AG09309 (cell line): ENCODE data around the gene OR6B1.

ENCODE experiments used
- DNase-seq: peaks from one replicate; pipeline ENCODE4 v3.0.0-alpha.2; 2010; ENCODE audit warnings: low read depth
- H3K4me3 ChIP-seq: 2 replicates; pipeline ENCODE4 v1.5.1; 2011; ENCODE audit warnings: mild to moderate bottlenecking, low read depth, low read length, moderate library complexity; ENCODE audit not compliant: control insufficient read depth
- CTCF ChIP-seq: IDR thresholded peaks from 2 replicates; pipeline ENCODE4 v1.5.1; 2011; ENCODE audit warnings: mild to moderate bottlenecking, low read depth, low read length, inconsistent platforms; ENCODE audit not compliant: insufficient read depth, control insufficient read depth; ENCODE audit errors: missing control alignments

Gene OR6B1

GRCh38 chr7:144026203-144026883 lies 26.2 kb downstream of the OR6B1 start:
- TF ChIP-seq CTCF = no peak

GRCh38 chr7:144027070-144027469 lies 26.9 kb downstream of the OR6B1 start:
- H3K4me3 ChIP-seq = no peak overlapping the region
- no peak for DNase-seq
- peak; percentile 42 for TF ChIP-seq CTCF

More at GRCh38 chr7:144026203-144026883, 26.2 kb downstream of the OR6B1 start:
- H3K4me3 ChIP-seq = no peak overlapping the region
- no peak for DNase-seq

GRCh38 chr7:144027974-144028373 lies 27.9 kb downstream of the OR6B1 start:
- no peak for TF ChIP-seq CTCF
- H3K4me3 ChIP-seq = no peak overlapping the region

GRCh38 chr7:144028547-144028946 lies 28.4 kb downstream of the OR6B1 start:
- no peak for TF ChIP-seq CTCF
- no peak for DNase-seq
- H3K4me3 ChIP-seq = no peak overlapping the region

More at GRCh38 chr7:144027974-144028373, 27.9 kb downstream of the OR6B1 start:
- DNase-seq = no peak

- TF ChIP-seq CTCF = no peak
- no peak for DNase-seq
- no peak overlapping the region for H3K4me3 ChIP-seq
Measured at GRCh38 chr7:144032516-144032915, 32.4 kb downstream of the OR6B1 start.

- DNase-seq = no peak
- no peak overlapping the region for H3K4me3 ChIP-seq
- no peak for TF ChIP-seq CTCF
Measured at GRCh38 chr7:144032985-144033709, 33.0 kb downstream of the OR6B1 start.
